ENCODE measurements around the gene CDC42EP1. TPM values are rescaled to one million over a fixed set of nuclear protein-coding genes. Genes with fewer than 3 reads are reported as not detected.
"Not testable (repeated sequence)": the region's sequence is repeated elsewhere in the genome, so short reads cannot be mapped to it uniquely, and the experiment has no call there.

The CDC42EP1 gene
- polyA plus RNA-seq, 1 donor: 30.8 TPM

- no peak for DNase-seq
Measured at GRCh38 chr22:37529652-37530345, 30.5 kb upstream of the CDC42EP1 start.

GRCh38 chr22:37533995-37534394 is 26.3 kb upstream of the CDC42EP1 start:
- no peak for DNase-seq

GRCh38 chr22:37534445-37534844 is 25.8 kb upstream of the CDC42EP1 start:
- DNase-seq: no peak

DNA sequence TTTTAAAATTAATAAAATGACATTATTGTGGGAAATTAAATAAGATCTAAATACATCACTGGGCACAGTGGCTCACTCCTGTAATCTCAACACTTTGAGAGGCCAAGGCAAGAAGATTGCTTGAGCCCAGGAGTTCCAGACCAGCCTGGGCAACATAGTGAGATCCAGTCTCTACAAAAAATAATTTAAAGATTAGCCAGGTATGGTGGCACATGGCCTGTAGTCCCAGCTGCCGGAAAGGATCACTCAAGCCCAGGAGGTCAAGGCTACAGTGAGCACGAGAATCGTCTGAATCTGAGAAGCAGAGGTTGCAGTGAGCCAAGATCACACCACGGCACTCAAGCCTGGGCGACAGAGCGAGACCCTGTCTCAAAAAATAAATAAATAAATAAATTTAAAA is 25.1 kb upstream of the CDC42EP1 start:
- DNase-seq: no peak

DNA sequence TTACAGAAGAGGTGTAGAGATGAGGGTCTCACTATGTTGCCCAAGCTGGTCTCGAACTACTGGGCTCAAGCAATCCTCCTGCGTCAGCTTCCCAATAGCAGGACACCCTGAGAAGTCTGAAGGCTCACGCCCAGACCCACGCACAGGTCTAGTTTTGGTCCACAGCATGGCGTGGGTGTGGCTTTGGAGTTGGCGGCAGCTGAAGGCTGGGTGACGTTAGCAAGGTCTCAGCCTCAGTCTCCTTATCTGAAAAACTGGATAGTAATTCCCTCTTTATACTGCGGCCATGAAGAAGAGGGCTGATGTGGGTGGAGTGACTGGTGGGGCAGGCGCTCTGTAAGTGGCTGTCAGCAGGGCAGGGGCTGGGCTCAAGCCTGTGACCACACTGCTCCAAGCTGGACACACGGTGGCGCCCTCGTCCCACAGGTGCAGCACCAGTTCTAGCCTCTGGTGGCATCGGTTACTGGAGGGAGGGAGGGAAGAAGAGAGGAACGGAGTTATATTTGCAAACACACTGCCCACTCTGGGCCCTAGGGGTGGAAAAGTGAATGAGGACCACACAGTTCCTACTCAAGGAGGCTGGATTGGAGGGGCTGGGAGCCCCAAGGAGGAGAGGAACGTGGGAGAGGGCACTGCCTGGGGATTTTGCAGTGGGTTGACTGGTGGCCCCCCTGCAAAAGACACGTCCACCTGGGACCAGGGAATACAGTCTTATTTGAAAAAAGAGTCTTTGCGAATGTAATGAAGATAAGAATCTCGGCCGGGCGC is 21.5 kb upstream of the CDC42EP1 start:
- DNase-seq: peak; percentile 91

DNA sequence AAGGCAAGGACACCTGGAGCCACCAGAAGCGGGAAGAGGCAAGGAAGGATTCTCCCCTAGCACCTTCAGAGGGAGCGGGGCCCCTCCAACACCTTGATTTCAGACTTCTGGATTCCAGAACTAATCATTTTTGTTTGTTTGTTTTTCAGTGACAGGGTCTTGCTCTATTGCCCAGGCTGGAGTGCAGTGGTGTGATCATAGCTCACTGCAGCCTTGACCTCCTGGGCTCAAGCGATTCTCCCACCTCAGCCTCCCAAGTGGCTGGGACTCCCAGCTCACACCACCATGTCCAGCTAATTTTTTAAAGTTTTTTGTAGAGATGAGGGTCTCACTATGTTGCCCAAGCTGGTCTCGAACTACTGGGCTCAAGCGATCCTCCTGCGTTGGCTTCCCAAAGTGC is 20.5 kb upstream of the CDC42EP1 start:
- not testable (repeated sequence) for DNase-seq

- DNase-seq: not testable (repeated sequence)
Measured at GRCh38 chr22:37542416-37542815, 17.9 kb upstream of the CDC42EP1 start.

DNA sequence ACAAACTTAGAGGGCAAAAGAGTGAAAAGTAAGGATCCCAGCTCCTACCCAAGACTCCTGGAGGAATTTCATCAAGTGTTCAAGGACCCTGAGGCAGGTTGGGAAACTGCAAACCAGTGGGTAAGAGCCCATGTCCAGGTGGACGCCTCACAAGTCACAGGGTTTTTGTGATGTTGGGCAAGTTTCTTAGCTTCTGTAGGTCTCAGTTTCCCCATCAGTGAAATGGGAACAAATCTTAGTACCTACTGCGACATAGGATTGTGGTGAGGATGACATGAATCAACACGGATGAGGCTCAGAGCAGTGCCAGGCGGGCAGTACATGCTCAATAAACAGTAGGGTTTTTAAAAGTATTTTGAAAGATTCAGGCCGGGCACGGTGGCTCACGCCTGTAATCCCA is 17.3 kb upstream of the CDC42EP1 start:
- no peak for DNase-seq

- DNase-seq: no peak
Measured at GRCh38 chr22:37544955-37545702, 15.2 kb upstream of the CDC42EP1 start.

- DNase-seq: peak; percentile 95
Measured at GRCh38 chr22:37545703-37546436, 14.4 kb upstream of the CDC42EP1 start.

GRCh38 chr22:37546437-37547250 is 13.6 kb upstream of the CDC42EP1 start:
- DNase-seq: no peak

GRCh38 chr22:37547251-37547741 is 13.0 kb upstream of the CDC42EP1 start:
- no peak for DNase-seq

DNA sequence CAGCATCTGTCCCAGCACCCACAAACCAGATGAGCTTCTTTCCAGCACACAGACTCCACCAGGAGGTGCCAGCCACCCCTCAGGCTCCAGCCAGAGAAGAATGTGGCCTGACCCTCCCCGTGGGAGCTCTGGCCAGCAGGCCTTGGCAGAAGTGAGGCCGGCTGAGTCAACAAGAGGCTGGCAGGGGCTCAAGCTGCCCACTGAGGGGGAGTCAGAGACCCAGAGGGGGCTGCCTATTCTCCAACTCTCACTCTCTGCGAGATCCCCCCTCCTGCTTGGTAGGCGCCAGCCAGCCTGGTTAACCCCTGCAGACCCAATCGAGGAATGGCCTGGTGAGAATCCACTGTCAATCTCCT is 10.6 kb upstream of the CDC42EP1 start:
- DNase-seq: peak; percentile 74

DNA sequence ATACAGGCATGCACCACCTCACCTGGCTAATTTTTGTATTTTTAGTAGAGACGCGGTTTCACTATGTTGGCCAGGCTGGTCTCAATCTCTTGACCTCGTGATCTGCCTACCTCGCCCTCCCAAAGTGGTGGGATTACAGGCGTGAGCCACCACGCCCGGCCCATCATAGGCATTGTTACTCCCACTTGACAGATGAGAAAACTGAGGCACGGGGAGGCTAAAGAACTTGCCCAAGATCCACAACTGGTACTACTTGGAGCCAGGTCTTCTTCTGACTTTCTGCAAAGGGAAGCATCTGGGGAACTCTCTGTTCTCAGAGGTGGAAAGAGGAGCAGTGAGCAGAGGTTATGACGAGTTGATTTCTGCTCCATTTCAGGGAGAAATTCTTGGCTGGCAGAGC is 9.4 kb upstream of the CDC42EP1 start:
- DNase-seq: not testable (repeated sequence)

GRCh38 chr22:37551981-37552380 is 8.3 kb upstream of the CDC42EP1 start:
- DNase-seq: no peak

DNA sequence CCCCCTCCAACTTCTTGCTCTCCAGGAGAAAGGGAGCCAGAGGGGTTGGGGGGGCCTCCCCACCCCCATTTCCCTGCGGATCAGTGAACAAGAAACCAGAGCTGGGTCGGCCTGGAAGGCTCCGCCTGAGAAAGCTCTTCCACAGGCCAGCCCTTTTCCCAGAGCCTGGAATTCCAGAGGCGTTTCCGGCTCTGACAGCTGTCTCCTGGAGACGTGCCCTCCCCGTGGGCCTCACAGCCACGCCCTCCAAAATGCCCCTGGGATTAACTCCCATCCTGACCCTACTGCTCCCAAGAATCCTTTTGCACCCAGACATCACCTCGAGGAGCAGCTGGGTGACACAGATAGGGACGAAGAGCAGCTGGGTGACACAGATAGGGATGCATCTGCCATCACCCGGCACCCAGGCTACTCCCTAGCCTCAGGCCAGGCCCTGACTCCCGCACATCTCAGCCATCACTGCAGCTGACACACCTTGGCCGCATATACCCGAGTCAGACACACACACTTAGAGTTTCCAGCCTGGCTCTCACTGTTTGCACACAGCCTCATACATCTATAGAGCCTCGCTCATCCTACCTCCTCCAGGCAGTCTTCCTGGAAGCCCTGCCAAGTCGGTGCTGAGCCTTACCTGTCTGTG is 7.6 kb upstream of the CDC42EP1 start:
- DNase-seq: peak; percentile 90

DNA sequence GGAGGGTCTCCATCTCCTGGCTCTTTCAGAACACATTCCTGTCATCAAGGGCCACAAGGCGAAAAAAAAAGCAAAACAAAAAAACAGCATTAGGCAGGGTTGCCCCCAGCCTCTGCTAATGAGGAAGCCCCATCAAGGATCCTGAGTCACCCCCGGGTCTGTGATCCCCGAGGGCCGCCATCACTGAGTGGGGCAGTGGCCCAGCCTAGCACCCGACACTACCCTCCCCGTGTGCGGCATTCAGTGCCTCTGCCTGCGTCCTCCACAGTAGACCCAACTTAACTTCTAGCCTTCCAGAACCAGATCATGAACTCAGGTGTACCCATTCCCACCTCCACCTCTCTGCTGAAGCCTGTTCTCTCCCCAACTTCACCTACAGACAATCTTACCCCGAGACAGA is 6.6 kb upstream of the CDC42EP1 start:
- no peak for DNase-seq

GRCh38 chr22:37555029-37555428 is 5.3 kb upstream of the CDC42EP1 start:
- DNase-seq: no peak

GRCh38 chr22:37556710-37557109 is 3.6 kb upstream of the CDC42EP1 start:
- no peak for DNase-seq

GRCh38 chr22:37557321-37558001 is 2.8 kb upstream of the CDC42EP1 start:
- DNase-seq: no peak
